HG03521 (cell line): ENCODE data around the gene CYP46A1.
"Not testable (repeated sequence)": the region's sequence is repeated elsewhere in the genome, so short reads cannot be mapped to it uniquely, and the experiment has no call there.

ENCODE experiments used
- ATAC-seq: cut with Tn5 transposase; IDR thresholded peaks from one replicate; pipeline ENCODE4 v1.9.1; 2021; ENCODE audit warnings: mild to moderate bottlenecking, moderate library complexity; ENCODE audit not compliant: unreplicated experiment

Gene CYP46A1

DNA sequence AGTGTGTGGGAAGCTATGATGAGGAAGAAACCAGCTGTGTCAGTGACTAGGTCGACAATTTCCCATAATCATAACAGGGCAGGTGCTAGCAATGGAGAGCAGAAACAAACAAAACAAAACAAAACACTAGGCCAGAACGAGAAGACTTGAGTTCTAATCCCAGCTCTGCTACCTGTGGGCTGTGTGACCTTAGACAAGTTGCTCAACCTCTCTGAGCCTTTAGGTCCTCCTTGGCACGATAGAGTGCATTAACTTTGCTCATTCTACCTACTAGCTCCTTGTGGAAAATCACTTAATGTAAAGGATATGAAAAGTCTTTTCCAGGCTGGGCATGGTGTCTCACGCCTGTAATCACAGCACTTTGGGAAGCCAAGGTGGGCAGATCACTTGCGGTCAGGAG is 27.9 kb upstream of the CYP46A1 start:
- no peak for ATAC-seq

- ATAC-seq, result no peak
Observed at GRCh38 chr14:99657645-99658155, 26.4 kb upstream of the CYP46A1 start.

GRCh38 chr14:99658218-99658845 is 25.8 kb upstream of the CYP46A1 start:
- no peak for ATAC-seq

DNA sequence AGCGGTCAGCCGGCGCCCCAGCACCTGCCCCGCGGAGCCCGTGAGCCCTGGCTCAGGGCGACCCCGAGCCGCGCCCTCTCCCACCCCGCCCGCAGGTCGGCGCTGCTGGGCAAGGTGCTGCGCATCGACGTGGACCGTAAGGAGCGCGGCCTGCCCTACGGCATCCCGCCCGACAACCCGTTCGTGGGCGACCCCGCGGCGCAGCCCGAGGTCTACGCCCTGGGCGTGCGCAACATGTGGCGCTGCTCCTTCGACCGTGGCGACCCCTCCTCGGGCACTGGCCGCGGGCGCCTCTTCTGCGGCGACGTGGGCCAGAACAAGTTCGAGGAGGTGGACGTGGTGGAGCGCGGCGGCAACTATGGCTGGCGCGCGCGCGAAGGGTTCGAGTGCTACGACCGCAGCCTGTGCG is 24.8 kb upstream of the CYP46A1 start:
- ATAC-seq, result no peak

- no peak for ATAC-seq
Observed at GRCh38 chr14:99660006-99660566, 24.0 kb upstream of the CYP46A1 start.

GRCh38 chr14:99660794-99661193 is 23.3 kb upstream of the CYP46A1 start:
- no peak for ATAC-seq

- not testable (repeated sequence) for ATAC-seq
Observed at GRCh38 chr14:99661206-99661605, 22.9 kb upstream of the CYP46A1 start.

DNA sequence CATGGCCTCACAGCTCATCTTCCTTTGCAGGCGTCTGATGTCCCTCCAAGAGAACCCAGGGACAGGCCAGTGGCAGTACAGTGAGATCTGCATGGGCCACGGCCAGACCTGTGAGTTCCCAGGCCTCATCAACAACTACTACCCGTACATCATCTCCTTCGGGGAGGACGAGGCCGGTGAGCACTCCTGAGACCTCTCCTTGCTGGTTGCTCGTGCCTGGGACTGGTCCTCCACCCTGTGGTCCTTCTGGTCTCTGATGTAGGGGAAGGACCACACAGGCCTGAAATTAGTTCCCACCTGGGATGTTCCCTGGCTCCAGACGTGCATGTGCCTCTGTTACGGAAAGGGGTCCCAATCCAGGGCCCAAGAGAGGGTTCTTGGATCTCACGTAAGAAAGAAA is 21.3 kb upstream of the CYP46A1 start:
- ATAC-seq, result no peak

- no peak for ATAC-seq
Observed at GRCh38 chr14:99663386-99664057, 20.6 kb upstream of the CYP46A1 start.

DNA sequence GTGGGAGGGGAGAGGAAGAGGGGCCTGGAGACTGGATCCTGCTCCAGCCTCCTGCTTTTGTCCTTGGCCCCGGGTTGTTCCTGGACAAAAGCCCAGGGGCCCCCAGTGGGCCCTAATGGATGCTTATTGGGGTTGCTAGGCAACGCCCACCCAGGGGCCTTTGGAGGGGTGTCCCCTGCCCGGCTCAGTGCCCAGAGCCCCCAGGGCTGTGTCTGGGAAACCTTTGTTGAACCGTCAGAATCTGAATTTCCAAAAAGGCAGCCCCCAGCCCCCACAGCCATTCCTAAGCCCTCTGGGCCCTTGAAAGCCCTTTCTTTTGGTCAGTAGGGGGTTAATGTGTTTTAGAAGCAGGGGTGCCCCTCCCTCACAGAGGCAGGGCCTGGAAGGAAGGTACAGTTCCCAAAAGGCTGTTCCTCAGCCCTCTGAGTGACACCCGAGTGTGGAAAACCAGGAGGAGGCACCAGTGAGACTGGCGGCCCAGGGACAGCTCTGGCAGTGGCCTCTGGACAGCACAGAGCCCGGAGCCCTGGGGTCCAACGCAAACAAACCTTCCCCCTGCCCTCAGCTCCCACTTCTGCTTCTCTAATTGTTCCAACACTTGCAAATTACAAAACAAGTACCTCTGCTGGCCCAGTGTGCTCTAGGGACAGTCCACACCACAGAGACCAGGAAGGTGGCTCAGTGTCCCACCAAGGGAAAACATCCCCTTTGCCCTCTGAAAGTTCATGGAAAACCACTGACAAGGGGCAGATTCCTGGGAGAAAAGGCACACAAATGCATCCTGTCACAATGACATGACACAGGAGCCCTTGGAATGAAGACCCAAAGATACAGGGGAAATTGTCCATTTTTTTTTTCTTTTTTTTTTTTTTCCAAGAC is 19.8 kb upstream of the CYP46A1 start:
- ATAC-seq, result no peak

DNA sequence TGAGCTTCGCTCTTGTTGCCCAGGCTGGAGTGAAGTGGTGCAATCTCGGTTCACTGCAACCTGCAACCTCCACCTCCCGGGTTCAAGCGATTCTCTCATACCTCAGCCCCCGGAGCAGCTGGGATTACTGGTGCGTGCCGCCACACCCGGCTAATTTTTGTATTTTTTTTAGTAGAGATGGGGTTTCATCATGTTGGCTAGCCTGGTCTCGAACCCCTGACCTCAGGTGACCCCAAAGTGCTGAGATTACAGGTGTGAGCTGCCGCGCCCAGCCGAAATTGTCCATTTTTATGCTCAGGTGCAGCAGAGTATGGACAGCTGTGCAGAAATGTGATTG is 19.2 kb upstream of the CYP46A1 start:
- no peak for ATAC-seq

DNA sequence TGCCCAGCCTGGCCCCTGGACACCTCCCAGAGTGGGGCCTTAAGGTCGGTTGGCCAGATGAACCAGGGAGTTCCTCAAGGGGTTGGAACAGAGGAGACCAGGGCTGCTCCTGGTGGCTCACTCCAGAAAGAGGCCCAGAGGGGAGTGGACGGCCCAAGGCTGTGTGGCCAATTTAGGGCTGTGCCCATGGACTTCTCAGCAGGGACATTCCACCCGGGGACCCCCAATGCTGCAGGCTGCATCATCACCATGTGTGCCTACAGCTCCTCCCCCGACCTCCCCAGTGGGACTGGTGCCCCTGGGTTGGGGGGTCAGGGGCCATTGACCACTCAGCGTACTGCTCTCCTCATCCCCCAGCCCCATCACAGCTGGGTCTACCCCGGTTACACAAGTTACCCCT is 17.6 kb upstream of the CYP46A1 start:
- no peak for ATAC-seq

DNA sequence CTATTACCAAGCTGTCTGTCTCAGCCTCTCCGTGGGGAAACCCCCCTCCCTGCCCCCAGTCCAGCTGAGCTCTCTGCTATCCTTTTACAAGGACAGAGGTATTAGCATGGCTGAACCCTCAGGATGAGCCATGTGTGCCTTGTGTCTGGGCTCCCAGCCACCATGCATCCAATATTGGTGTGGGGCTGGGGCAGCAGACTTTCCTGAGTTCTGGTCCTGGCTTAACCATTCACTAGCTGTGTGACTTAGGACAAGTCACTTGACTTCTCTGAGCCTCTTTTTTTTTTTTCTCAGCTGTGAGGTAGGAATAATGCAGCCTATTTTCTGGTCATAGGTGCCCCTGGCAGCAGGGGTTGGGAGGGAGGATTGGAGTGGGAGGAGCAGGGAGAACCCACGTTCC is 17.1 kb upstream of the CYP46A1 start:
- no peak for ATAC-seq

GRCh38 chr14:99667821-99668220 is 16.3 kb upstream of the CYP46A1 start:
- no peak for ATAC-seq

- ATAC-seq, result no peak
Observed at GRCh38 chr14:99668307-99669295, 15.5 kb upstream of the CYP46A1 start.

DNA sequence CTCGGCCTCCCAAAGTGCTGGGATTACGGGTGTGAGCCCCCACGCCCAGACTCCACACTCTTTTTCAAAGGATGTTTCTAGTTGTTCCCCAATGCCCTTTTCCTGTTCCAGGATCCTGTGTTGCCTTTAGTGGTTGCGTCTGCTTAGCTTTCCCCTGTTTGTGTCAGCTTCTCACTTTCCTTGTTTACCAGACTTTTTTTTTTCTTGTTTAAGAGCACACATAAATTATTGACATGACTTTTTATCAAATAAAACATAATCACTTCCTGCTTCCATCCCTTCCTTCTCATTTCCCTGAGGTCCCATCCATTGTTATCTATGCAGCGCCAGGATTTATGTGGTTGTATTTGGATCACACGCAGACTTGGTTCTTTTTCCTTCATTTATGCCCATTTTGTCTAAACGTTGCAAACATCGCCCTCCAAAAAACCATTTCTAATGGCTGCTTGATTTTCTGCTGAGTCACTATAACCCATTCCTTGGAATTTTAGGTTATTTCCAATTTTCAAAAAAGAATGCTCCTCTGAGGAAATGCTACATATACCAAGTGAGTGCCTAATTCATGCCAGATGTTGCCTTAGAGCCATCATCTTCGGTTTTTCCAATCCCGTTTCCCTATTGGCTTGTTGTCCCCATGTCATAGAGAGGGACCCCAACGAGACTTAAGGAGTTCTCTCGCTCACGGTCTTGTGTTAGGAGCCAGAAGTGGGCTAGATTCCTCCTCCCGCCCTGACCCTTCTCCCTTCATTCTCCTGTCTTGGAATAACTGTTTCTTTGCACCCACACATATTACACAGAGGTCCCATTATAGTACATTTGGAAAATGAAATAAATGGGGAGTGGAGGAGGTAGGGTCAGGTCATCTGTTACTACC is 13.5 kb upstream of the CYP46A1 start:
- no peak for ATAC-seq

- no peak for ATAC-seq
Observed at GRCh38 chr14:99671235-99672224, 12.6 kb upstream of the CYP46A1 start.
